B cell (primary cell): ENCODE results near the gene GUCA1A. TPM values are rescaled to one million over a fixed set of nuclear protein-coding genes. Genes with fewer than 3 reads are reported as not detected.

Experiments
- ATAC-seq: fragments of 200-7000 bp; cut with Tn5 transposase; one replicate; pipeline ENCODE4 v1.10.0; 2021; ENCODE audit warnings: low read depth, mild to moderate bottlenecking, moderate number of reproducible peaks, moderate library complexity
- CTCF ChIA-PET: fragments of 350-600 bp; sonication (Branson Sonifier 250); formaldehyde crosslinking; loops from one replicate; lab custom pipeline; 2021; ENCODE audit warnings: antibody characterized with exemption, inconsistent platforms; lab: Charles Lee
- POLR2A ChIA-PET: fragments of 350-600 bp; sonication (Branson Sonifier 250); formaldehyde crosslinking; loops from one replicate; lab custom pipeline; 2021; ENCODE audit warnings: antibody characterized with exemption; lab: Charles Lee
- DNase-seq: peaks from one replicate; pipeline ENCODE4 v3.0.0; 2013
- H2AFZ ChIP-seq: 2 replicates; pipeline ENCODE4 v1.6.1; 2012; ENCODE audit warnings: mild to moderate bottlenecking, low read depth, low read length; ENCODE audit not compliant: insufficient read depth, poor library complexity, severe bottlenecking
- H3K27ac ChIP-seq, 2 donors: 1 replicate in 1 of 2; 2 replicates in 1 of 2; pipeline ENCODE4 v1.5.1; 2012 to 2013; ENCODE audit warnings: low read length in 2 of 2, mild to moderate bottlenecking in 2 of 2, moderate library complexity in 1 of 2
- H3K27me3 ChIP-seq, 4 experiments: fragments of 200-600 bp in 1 of 4; sonication (generic) in 1 of 4; replicated peaks in 1 of 4; 1 replicate in 2 of 4; 2 replicates in 2 of 4; pipeline versions ENCODE4 v1.6.1 to v1.7.0; 2013 to 2016; ENCODE audit warnings: low read length in 3 of 4, mild to moderate bottlenecking in 2 of 4, mixed read lengths in 1 of 4, moderate library complexity in 1 of 4; ENCODE audit not compliant: insufficient read depth in 4 of 4, control insufficient read depth in 3 of 4; ENCODE audit errors: control extremely low read depth in 1 of 4
- H3K36me3 ChIP-seq, 2 experiments: replicated peaks in 1 of 2; 1 replicate in 1 of 2; 2 replicates in 1 of 2; pipeline versions ENCODE4 v1.6.1 to v1.7.1; 2013; ENCODE audit warnings: low read length in 1 of 2; ENCODE audit not compliant: insufficient read depth in 2 of 2, control insufficient read depth in 1 of 2; ENCODE audit errors: control extremely low read depth in 1 of 2, extremely low read depth in 1 of 2
- H3K4me1 ChIP-seq, 2 donors: fragments of 200-600 bp in 1 of 2; sonication (generic) in 1 of 2; 1 replicate in 1 of 2; 2 replicates in 1 of 2; pipeline versions ENCODE4 v1.5.1 to v1.6.1; 2013 to 2017; ENCODE audit warnings: low read length in 2 of 2; ENCODE audit not compliant: control insufficient read depth in 2 of 2, insufficient read depth in 2 of 2
- H3K4me2 ChIP-seq: replicated peaks from 2 replicates; pipeline ENCODE3; 2012; ENCODE audit warnings: mild to moderate bottlenecking, low read depth, low read length; ENCODE audit not compliant: poor library complexity, severe bottlenecking
- H3K4me3 ChIP-seq, 5 experiments: fragments of 200-600 bp in 1 of 5; sonication (generic) in 1 of 5; 1 replicate in 3 of 5; 2 replicates in 2 of 5; pipeline versions ENCODE4 v1.5.1 to v1.7.0; 2011 to 2016; ENCODE audit warnings: low read length in 4 of 5, mild to moderate bottlenecking in 4 of 5, low read depth in 2 of 5, control low read depth in 1 of 5, moderate library complexity in 1 of 5; ENCODE audit not compliant: insufficient read depth in 1 of 5; ENCODE audit errors: control extremely low read depth in 1 of 5, extremely low read depth in 1 of 5
- H3K79me2 ChIP-seq: fragments of 200-600 bp; sonication (generic); one replicate; pipeline ENCODE4 v1.6.0; 2016; ENCODE audit warnings: low read length; ENCODE audit not compliant: control insufficient read depth, insufficient read depth
- H3K9ac ChIP-seq: fragments of 200-600 bp; sonication (generic); 2 replicates; pipeline ENCODE4 v1.6.1; 2017; ENCODE audit warnings: mild to moderate bottlenecking, low read length, moderate library complexity
- H3K9me3 ChIP-seq, 3 donors: one replicate each; pipeline versions ENCODE4 v1.6.1 to v1.7.1; 2013; ENCODE audit warnings: low read length in 2 of 3; ENCODE audit not compliant: control insufficient read depth in 2 of 3, insufficient read depth in 1 of 3; ENCODE audit errors: control extremely low read depth in 1 of 3
- H4K20me1 ChIP-seq: 2 replicates; pipeline ENCODE4 v1.6.0; 2012; ENCODE audit warnings: mild to moderate bottlenecking, low read length; ENCODE audit not compliant: insufficient read depth, control insufficient read depth, poor library complexity, severe bottlenecking
- H3K27ac Mint-ChIP-seq: one replicate; pipeline ENCODE4 v1.8.0; 2021; ENCODE audit warnings: mixed read lengths
- H3K27me3 Mint-ChIP-seq: one replicate; pipeline ENCODE4 v1.8.0; 2021; ENCODE audit warnings: mixed read lengths
- H3K4me1 Mint-ChIP-seq: one replicate; pipeline ENCODE4 v1.8.0; 2021; ENCODE audit warnings: mixed read lengths
- H3K4me3 Mint-ChIP-seq: one replicate; pipeline ENCODE4 v1.8.0; 2021; ENCODE audit warnings: mixed read lengths
- H3K9me3 Mint-ChIP-seq: one replicate; pipeline ENCODE4 v1.8.0; 2022; ENCODE audit warnings: mixed read lengths; ENCODE audit not compliant: insufficient read depth
- EZH2 ChIP-seq: IDR thresholded peaks from 2 replicates; pipeline ENCODE4 v1.6.1; 2012; ENCODE audit warnings: borderline replicate concordance, low read depth, mild to moderate bottlenecking, moderate library complexity, low read length; ENCODE audit not compliant: insufficient read depth, poor library complexity, severe bottlenecking
- WGBS: methylation state at CpG from one replicate; pipeline ENCODE4 v1.1.5; 2013; ENCODE audit warnings: missing lambda C conversion rate; ENCODE audit not compliant: insufficient coverage; 5-methylcytosine and 5-hydroxymethylcytosine counted together
- intact Hi-C: fragments of 100-400 bp; cut with micrococcal nuclease; formaldehyde crosslinking; loops from one replicate; pipeline ENCODE4 v1.10.0; 2022
- polyA plus RNA-seq: library from polyadenylated mRNA; depleted of rRNA; stranded (reverse); fragments of >200 nt; gene quantifications from 2 replicates; pipeline ENCODE4 v1.2.3, GENCODE V29; 2012
- total RNA-seq, 2 donors: library from RNA; stranded (reverse); fragments of 120-200 nt in 1 of 2; gene quantifications; 1 replicate in 1 of 2; 2 replicates in 1 of 2; pipeline versions ENCODE4 v1.2.3 to v1.2.4, GENCODE V29; 2013 to 2022
- TF ChIP-seq, protein P1 (sequence below): fragments of 200-600 bp; IDR thresholded peaks from one replicate; pipeline ENCODE4 v1.8.0; 2022; ENCODE audit warnings: antibody characterized with exemption, mild to moderate bottlenecking

Gene GUCA1A
- total and polyA plus RNA-seq, 2 donors (not counting 1 experiment from before 2014, with no cell fraction given), result not detected

DNA sequence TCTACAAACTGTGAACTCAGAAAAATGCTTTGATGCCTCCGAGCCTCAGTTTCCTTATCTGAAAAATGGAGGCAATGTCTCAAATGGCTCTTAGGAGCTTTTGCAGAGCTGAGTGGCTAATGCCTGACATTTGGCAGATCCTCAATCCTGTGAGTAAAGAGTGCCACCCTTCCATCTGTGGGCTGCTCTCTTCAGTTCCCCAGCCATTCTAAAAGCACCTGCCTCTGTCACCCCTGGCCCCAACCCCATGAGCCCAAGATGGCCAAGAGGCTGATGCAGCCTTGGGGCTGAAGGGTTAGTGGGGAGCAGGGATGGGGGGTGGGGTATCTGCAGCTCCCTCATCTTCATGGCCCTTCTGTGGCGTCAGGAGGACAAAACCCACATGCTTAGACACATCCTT is 14.5 kb upstream of the GUCA1A start:
- H3K27ac Mint-ChIP-seq, result no peak overlapping the region
- H3K4me3 Mint-ChIP-seq, result no peak overlapping the region
- WGBS, result 100% methylated on average over 1 of the region's 2 CpGs
- no peaks in the 10 kb centered on the region for H3K4me1 Mint-ChIP-seq
- ATAC-seq (no peak), DNase-seq (no peak)
- Histone ChIP-seq H3K36me3 (no peaks in the 10 kb centered on the region), H3K9ac (no peak overlapping the region), H3K27me3 (peaks cover 0 to 6% (median 0%) of the 10 kb centered on the region in 4 experiments), H3K9me3 (no peaks in the 10 kb centered on the region), H3K4me3 (no peak overlapping the region), H3K79me2 (no peaks in the 10 kb centered on the region), H3K4me2 (no peak overlapping the region), H4K20me1 (no peaks in the 10 kb centered on the region), H3K4me1 (no peaks in the 10 kb centered on the region), H2AFZ (no peak overlapping the region), H3K27ac (no peak overlapping the region)
- ChIA-PET CTCF (no interaction called here), POLR2A (no interaction called here)
- no peak for TF ChIP-seq EZH2
- TF ChIP-seq, protein P1, sequence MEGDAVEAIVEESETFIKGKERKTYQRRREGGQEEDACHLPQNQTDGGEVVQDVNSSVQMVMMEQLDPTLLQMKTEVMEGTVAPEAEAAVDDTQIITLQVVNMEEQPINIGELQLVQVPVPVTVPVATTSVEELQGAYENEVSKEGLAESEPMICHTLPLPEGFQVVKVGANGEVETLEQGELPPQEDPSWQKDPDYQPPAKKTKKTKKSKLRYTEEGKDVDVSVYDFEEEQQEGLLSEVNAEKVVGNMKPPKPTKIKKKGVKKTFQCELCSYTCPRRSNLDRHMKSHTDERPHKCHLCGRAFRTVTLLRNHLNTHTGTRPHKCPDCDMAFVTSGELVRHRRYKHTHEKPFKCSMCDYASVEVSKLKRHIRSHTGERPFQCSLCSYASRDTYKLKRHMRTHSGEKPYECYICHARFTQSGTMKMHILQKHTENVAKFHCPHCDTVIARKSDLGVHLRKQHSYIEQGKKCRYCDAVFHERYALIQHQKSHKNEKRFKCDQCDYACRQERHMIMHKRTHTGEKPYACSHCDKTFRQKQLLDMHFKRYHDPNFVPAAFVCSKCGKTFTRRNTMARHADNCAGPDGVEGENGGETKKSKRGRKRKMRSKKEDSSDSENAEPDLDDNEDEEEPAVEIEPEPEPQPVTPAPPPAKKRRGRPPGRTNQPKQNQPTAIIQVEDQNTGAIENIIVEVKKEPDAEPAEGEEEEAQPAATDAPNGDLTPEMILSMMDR, result no peak
- H3K27me3 Mint-ChIP-seq, result peaks cover 16% of the 10 kb centered on the region
- intact Hi-C loops, result no loop called here
- H3K9me3 Mint-ChIP-seq, result no peaks in the 10 kb centered on the region

DNA sequence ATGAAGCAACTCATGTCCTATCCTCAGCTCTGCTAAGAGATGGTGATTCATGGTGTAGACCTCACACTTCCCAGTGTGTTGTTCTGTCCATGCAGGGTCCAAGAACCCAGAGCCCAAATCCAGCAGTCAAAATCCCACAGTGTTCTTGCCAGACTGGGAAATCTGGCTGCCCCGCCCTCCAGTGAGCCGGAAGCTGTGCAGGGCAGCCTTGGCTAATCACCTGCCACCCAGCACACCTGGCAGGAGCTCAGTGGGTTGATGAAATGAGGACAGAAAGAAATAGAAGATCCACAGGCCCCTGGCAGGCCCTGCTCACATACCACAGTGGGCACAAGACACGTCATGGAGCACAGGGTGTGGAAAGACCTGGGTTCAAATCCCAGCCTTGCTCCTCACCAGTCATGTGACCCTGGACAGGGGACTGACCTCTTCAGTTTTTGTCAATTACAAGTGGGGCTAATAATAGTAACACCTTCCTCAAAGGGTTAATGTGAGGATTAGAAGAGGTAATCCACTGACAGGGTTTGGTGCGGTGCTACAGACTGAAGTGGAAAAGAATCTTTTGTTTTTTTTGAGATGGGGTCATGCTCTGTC is 13.6 kb upstream of the GUCA1A start:
- H3K9me3 Mint-ChIP-seq, result no peaks in the 10 kb centered on the region
- H3K27me3 Mint-ChIP-seq, result peaks cover 16% of the 10 kb centered on the region

More for the DNA sequence above, 13.6 kb upstream of the GUCA1A start:
- no peak overlapping the region for H3K4me3 Mint-ChIP-seq
- Histone ChIP-seq H2AFZ (no peak overlapping the region), H3K4me3 (no peak overlapping the region), H3K36me3 (no peaks in the 10 kb centered on the region), H3K9me3 (no peaks in the 10 kb centered on the region), H3K4me2 (no peak overlapping the region), H3K4me1 (no peaks in the 10 kb centered on the region), H4K20me1 (no peaks in the 10 kb centered on the region), H3K9ac (no peak overlapping the region), H3K27me3 (peaks cover 0 to 6% (median 0%) of the 10 kb centered on the region in 4 experiments), H3K79me2 (no peaks in the 10 kb centered on the region), H3K27ac (no peak overlapping the region)
- intact Hi-C loops, result no loop called here
- POLR2A ChIA-PET, result no interaction called here
- WGBS, result 25% methylated on average over 2 of the region's 4 CpGs
- no peak for DNase-seq
- no peaks in the 10 kb centered on the region for H3K4me1 Mint-ChIP-seq
- no peak overlapping the region for H3K27ac Mint-ChIP-seq
- TF ChIP-seq, protein P1, result no peak
- TF ChIP-seq EZH2, result no peak
- CTCF ChIA-PET, result no interaction called here
- ATAC-seq, result no peak
